Measurements from ENCODE around the gene FANCE.

Gene FANCE

GRCh38 chr6:35473075-35473849, 21.1 kb downstream of the FANCE start:
- Histone ChIP-seq H4K91ac (ENCODE audit: low read depth, low read length, poor library complexity) (no peak overlapping the region), H3K23ac (ENCODE audit: low read depth, low read length, poor library complexity) (peak overlapping the region; percentile 68), H3K9me3 (replicated peaks in 1 of 2; ENCODE audit: control insufficient read depth in 2 of 2, insufficient read depth in 1 of 2, low read depth in 1 of 2, low read length in 2 of 2) (peaks cover 0 to under 1% of the 10 kb centered on the region in 2 donors), H3K36me3 (replicated peaks in 1 of 2; ENCODE audit: control insufficient read depth in 2 of 2, insufficient read depth in 2 of 2, low read length in 2 of 2) (peaks cover 47 to 89% of the 10 kb centered on the region in 2 donors), H2BK5ac (ENCODE audit: low read length) (no peak overlapping the region), H3K4me1 (ENCODE audit: control insufficient read depth in 2 of 2, insufficient read depth in 1 of 2, low read depth in 1 of 2, low read length in 2 of 2) (peaks cover 25% of the 10 kb centered on the region in 2 donors), H4K8ac (ENCODE audit: low read depth, low read length) (no peak overlapping the region), H3K4me2 (ENCODE audit: insufficient read depth, low read length, poor library complexity, severe bottlenecking) (no peak overlapping the region), H2AK5ac (ENCODE audit: low read depth, low read length) (peak overlapping the region; percentile 5), H2BK15ac (ENCODE audit: low read length) (no peak overlapping the region), H3K14ac (ENCODE audit: low read length) (no peak overlapping the region), H3K9ac (ENCODE audit: low read depth, low read length, poor library complexity) (no peak overlapping the region), H3K27ac (replicated peaks; ENCODE audit: low read length) (peak overlapping the region; percentile 43), H3K79me1 (ENCODE audit: low read depth, low read length) (peaks cover 10% of the 10 kb centered on the region), H2BK12ac (ENCODE audit: low read length) (no peak overlapping the region), H2BK120ac (ENCODE audit: low read depth, low read length) (no peak overlapping the region), H3K18ac (ENCODE audit: low read length) (no peak overlapping the region), H3K4ac (ENCODE audit: low read length) (no peak overlapping the region), H3K27me3 (ENCODE audit: control insufficient read depth in 3 of 3, insufficient read depth in 3 of 3, low read depth in 1 of 3, low read length in 3 of 3) (no peaks in the 10 kb centered on the region), H3K4me3 (ENCODE audit: low read length in 2 of 2) (no peak overlapping the region), H2AFZ (ENCODE audit: low read length) (no peak overlapping the region)
- no peak for DNase-seq (ENCODE audit: low spot score)
- no CpG with 5 or more reads among the region's 9 CpGs for WGBS, 2 donors (ENCODE audit: extremely low coverage in 2 of 2, insufficient read length in 2 of 2, insufficient replicate concordance in 1 of 2)

- Histone ChIP-seq H2BK120ac (ENCODE audit: low read depth, low read length) (no peak overlapping the region), H3K27ac (replicated peaks; ENCODE audit: low read length) (peak overlapping the region; percentile 25), H3K23ac (ENCODE audit: low read depth, low read length, poor library complexity) (no peak overlapping the region), H3K4ac (ENCODE audit: low read length) (no peak overlapping the region), H3K14ac (ENCODE audit: low read length) (no peak overlapping the region), H3K36me3 (replicated peaks in 1 of 2; ENCODE audit: control insufficient read depth in 2 of 2, insufficient read depth in 2 of 2, low read length in 2 of 2) (peaks cover 50 to 92% of the 10 kb centered on the region in 2 donors), H2BK12ac (ENCODE audit: low read length) (no peak overlapping the region), H3K9ac (ENCODE audit: low read depth, low read length, poor library complexity) (no peak overlapping the region), H2AK5ac (ENCODE audit: low read depth, low read length) (no peak overlapping the region), H3K4me3 (ENCODE audit: low read length in 2 of 2) (no peak overlapping the region), H3K9me3 (replicated peaks in 1 of 2; ENCODE audit: control insufficient read depth in 2 of 2, insufficient read depth in 1 of 2, low read depth in 1 of 2, low read length in 2 of 2) (peaks cover 0 to 3% of the 10 kb centered on the region in 2 donors), H2BK5ac (ENCODE audit: low read length) (no peak overlapping the region), H4K8ac (ENCODE audit: low read depth, low read length) (no peak overlapping the region), H4K91ac (ENCODE audit: low read depth, low read length, poor library complexity) (no peak overlapping the region), H3K27me3 (ENCODE audit: control insufficient read depth in 3 of 3, insufficient read depth in 3 of 3, low read depth in 1 of 3, low read length in 3 of 3) (no peaks in the 10 kb centered on the region), H2BK15ac (ENCODE audit: low read length) (no peak overlapping the region), H3K4me1 (ENCODE audit: control insufficient read depth in 2 of 2, insufficient read depth in 1 of 2, low read depth in 1 of 2, low read length in 2 of 2) (peaks cover 25% of the 10 kb centered on the region in 2 donors), H3K18ac (ENCODE audit: low read length) (no peak overlapping the region), H3K79me1 (ENCODE audit: low read depth, low read length) (peaks cover 10% of the 10 kb centered on the region), H2AFZ (ENCODE audit: low read length) (no peak overlapping the region), H3K4me2 (ENCODE audit: insufficient read depth, low read length, poor library complexity, severe bottlenecking) (no peak overlapping the region)
- no peak for DNase-seq (ENCODE audit: low spot score)
These were observed 21.7 kb downstream of the FANCE start for GRCh38 chr6:35473850-35474130.

GRCh38 chr6:35474131-35474941, 22.2 kb downstream of the FANCE start:
- Histone ChIP-seq H3K27me3 (ENCODE audit: control insufficient read depth in 3 of 3, insufficient read depth in 3 of 3, low read depth in 1 of 3, low read length in 3 of 3) (no peaks in the 10 kb centered on the region), H3K27ac (replicated peaks; ENCODE audit: low read length) (no peak overlapping the region), H4K8ac (ENCODE audit: low read depth, low read length) (no peak overlapping the region), H3K36me3 (replicated peaks in 1 of 2; ENCODE audit: control insufficient read depth in 2 of 2, insufficient read depth in 2 of 2, low read length in 2 of 2) (peaks cover 54 to 91% of the 10 kb centered on the region in 2 donors), H2BK12ac (ENCODE audit: low read length) (no peak overlapping the region), H3K23ac (ENCODE audit: low read depth, low read length, poor library complexity) (peak overlapping the region; percentile 96), H3K18ac (ENCODE audit: low read length) (peak overlapping the region; percentile 19), H3K4me1 (ENCODE audit: control insufficient read depth in 2 of 2, insufficient read depth in 1 of 2, low read depth in 1 of 2, low read length in 2 of 2) (peaks cover 22 to 25% of the 10 kb centered on the region in 2 donors), H2BK120ac (ENCODE audit: low read depth, low read length) (no peak overlapping the region), H3K4me3 (ENCODE audit: low read length in 2 of 2) (no peak overlapping the region), H2BK5ac (ENCODE audit: low read length) (no peak overlapping the region), H3K14ac (ENCODE audit: low read length) (no peak overlapping the region), H3K4me2 (ENCODE audit: insufficient read depth, low read length, poor library complexity, severe bottlenecking) (no peak overlapping the region), H4K91ac (ENCODE audit: low read depth, low read length, poor library complexity) (no peak overlapping the region), H2AK5ac (ENCODE audit: low read depth, low read length) (peak overlapping the region; percentile 26), H3K4ac (ENCODE audit: low read length) (no peak overlapping the region), H3K9me3 (replicated peaks in 1 of 2; ENCODE audit: control insufficient read depth in 2 of 2, insufficient read depth in 1 of 2, low read depth in 1 of 2, low read length in 2 of 2) (peaks cover 0 to 3% of the 10 kb centered on the region in 2 donors), H3K79me1 (ENCODE audit: low read depth, low read length) (peaks cover 10% of the 10 kb centered on the region), H2AFZ (ENCODE audit: low read length) (no peak overlapping the region), H3K9ac (ENCODE audit: low read depth, low read length, poor library complexity) (no peak overlapping the region), H2BK15ac (ENCODE audit: low read length) (no peak overlapping the region)
- no peak for DNase-seq (ENCODE audit: low spot score)
- WGBS, 2 donors (ENCODE audit: extremely low coverage in 2 of 2, insufficient read length in 2 of 2, insufficient replicate concordance in 1 of 2) = no CpG with 5 or more reads among the region's 14 CpGs

- Histone ChIP-seq H3K36me3 (replicated peaks in 1 of 2; ENCODE audit: control insufficient read depth in 2 of 2, insufficient read depth in 2 of 2, low read length in 2 of 2) (peaks cover 48 to 91% of the 10 kb centered on the region in 2 donors), H3K79me1 (ENCODE audit: low read depth, low read length) (peaks cover 6% of the 10 kb centered on the region)
These were observed 22.9 kb downstream of the FANCE start for GRCh38 chr6:35474942-35475570.

More at GRCh38 chr6:35474942-35475570, 22.9 kb downstream of the FANCE start:
- no peak overlapping the region for H3K18ac ChIP-seq (ENCODE audit: low read length)
- peaks cover 0 to 3% of the 10 kb centered on the region in 2 donors for H3K9me3 ChIP-seq (replicated peaks in 1 of 2; ENCODE audit: control insufficient read depth in 2 of 2, insufficient read depth in 1 of 2, low read depth in 1 of 2, low read length in 2 of 2)
- no peak overlapping the region for H2BK15ac ChIP-seq (ENCODE audit: low read length)
- WGBS, 2 donors (ENCODE audit: extremely low coverage in 2 of 2, insufficient read length in 2 of 2, insufficient replicate concordance in 1 of 2) = no CpG with 5 or more reads among the region's 20 CpGs
- no peak overlapping the region for H3K27ac ChIP-seq (replicated peaks; ENCODE audit: low read length)
- no peak overlapping the region for H3K4me3 ChIP-seq (ENCODE audit: low read length in 2 of 2)
- no peaks in the 10 kb centered on the region for H3K27me3 ChIP-seq (ENCODE audit: control insufficient read depth in 3 of 3, insufficient read depth in 3 of 3, low read depth in 1 of 3, low read length in 3 of 3)
- H4K8ac ChIP-seq (ENCODE audit: low read depth, low read length) = no peak overlapping the region
- no peak overlapping the region for H2AFZ ChIP-seq (ENCODE audit: low read length)
- H2BK12ac ChIP-seq (ENCODE audit: low read length) = no peak overlapping the region
- H3K4ac ChIP-seq (ENCODE audit: low read length) = no peak overlapping the region
- peak overlapping the region; percentile 54 for H2BK5ac ChIP-seq (ENCODE audit: low read length)
- H3K4me2 ChIP-seq (ENCODE audit: insufficient read depth, low read length, poor library complexity, severe bottlenecking) = no peak overlapping the region
- no peak for DNase-seq (ENCODE audit: low spot score)
- no peak overlapping the region for H3K14ac ChIP-seq (ENCODE audit: low read length)
- no peak overlapping the region for H3K9ac ChIP-seq (ENCODE audit: low read depth, low read length, poor library complexity)
- H2AK5ac ChIP-seq (ENCODE audit: low read depth, low read length) = peak overlapping the region; percentile 26
- no peak overlapping the region for H2BK120ac ChIP-seq (ENCODE audit: low read depth, low read length)
- H3K4me1 ChIP-seq (ENCODE audit: control insufficient read depth in 2 of 2, insufficient read depth in 1 of 2, low read depth in 1 of 2, low read length in 2 of 2) = peaks cover 17 to 19% of the 10 kb centered on the region in 2 donors
- no peak overlapping the region for H3K23ac ChIP-seq (ENCODE audit: low read depth, low read length, poor library complexity)
- H4K91ac ChIP-seq (ENCODE audit: low read depth, low read length, poor library complexity) = no peak overlapping the region
